Fibroblast of villous mesenchyme (primary cell): ENCODE measurements around the gene CAPN9. TPM values are rescaled to one million over a fixed set of nuclear protein-coding genes. Genes with fewer than 3 reads are reported as not detected.

Experiments
- DNase-seq: peaks from one replicate; pipeline ENCODE4 v3.0.0-alpha.2; 2010; ENCODE audit warnings: low read depth
- H3K4me3 ChIP-seq: 2 replicates; pipeline ENCODE4 v1.5.1; 2011; ENCODE audit warnings: low read depth, mild to moderate bottlenecking, low read length
- CTCF ChIP-seq: IDR thresholded peaks from 2 replicates; pipeline ENCODE4 v1.5.1; 2012; ENCODE audit warnings: low read depth, mild to moderate bottlenecking, low read length; ENCODE audit not compliant: insufficient read depth
- total RNA-seq: library from RNA; depleted of rRNA; stranded (reverse); fragments of >200 nt; gene quantifications from 2 replicates; pipeline ENCODE4 v1.2.3, GENCODE V29; 2012

CAPN9 gene
- total RNA-seq, 1 donor = not detected

- no peak for DNase-seq
- no peak for TF ChIP-seq CTCF
- H3K4me3 ChIP-seq = no peak overlapping the region
Measured at GRCh38 chr1:230706887-230707731, 40.1 kb upstream of the CAPN9 start.

GRCh38 chr1:230707732-230708630, 39.2 kb upstream of the CAPN9 start:
- no peak for TF ChIP-seq CTCF
- H3K4me3 ChIP-seq = no peak overlapping the region
- DNase-seq = no peak

GRCh38 chr1:230708631-230709580, 38.3 kb upstream of the CAPN9 start:
- peak; percentile 54 for DNase-seq
- TF ChIP-seq CTCF = no peak
- H3K4me3 ChIP-seq = no peak overlapping the region

- TF ChIP-seq CTCF = no peak
- no peak overlapping the region for H3K4me3 ChIP-seq
- no peak for DNase-seq
Measured at GRCh38 chr1:230709619-230710542, 37.3 kb upstream of the CAPN9 start.

GRCh38 chr1:230710543-230710904, 36.7 kb upstream of the CAPN9 start:
- H3K4me3 ChIP-seq = no peak overlapping the region
- no peak for TF ChIP-seq CTCF
- DNase-seq = no peak
